ENCODE measurements around the gene LMOD1. TPM values are rescaled to one million over a fixed set of nuclear protein-coding genes. Genes with fewer than 3 reads are reported as not detected.
A peak's percentile ranks its signal among the peaks of the same experiment; 100 is the strongest.

LMOD1 gene
- total RNA-seq, 1 experiment from 2014 or later: not detected

- CTCF ChIA-PET: no interaction called here
- H3K9me3 Mint-ChIP-seq (ENCODE audit: low read depth, unreplicated experiment): no peaks in the 10 kb centered on the region
- H3K27ac Mint-ChIP-seq (ENCODE audit: unreplicated experiment): no peak overlapping the region
- DNase-seq: no peak
- peaks cover 3% of the 10 kb centered on the region for H3K4me1 Mint-ChIP-seq (ENCODE audit: low read depth, unreplicated experiment)
- TF ChIP-seq CTCF (IDR thresholded peaks at IDR 0.05; ENCODE audit: unreplicated experiment): no peak
- H3K36me3 Mint-ChIP-seq (ENCODE audit: insufficient read depth, unreplicated experiment): peaks cover 28% of the 10 kb centered on the region
- no TSS peak for BruUV-seq (replicated peaks)
- H3K27me3 Mint-ChIP-seq (ENCODE audit: unreplicated experiment): peaks cover 14% of the 10 kb centered on the region
- intact Hi-C loops (cut with micrococcal nuclease; ENCODE audit: unreplicated experiment): no loop called here
- no peak overlapping the region for H3K4me3 Mint-ChIP-seq (ENCODE audit: low read depth, unreplicated experiment)
These were observed 55.4 kb downstream of the LMOD1 start for GRCh38 chr1:201890806-201891450.

- H3K36me3 Mint-ChIP-seq (ENCODE audit: insufficient read depth, unreplicated experiment): peaks cover 26% of the 10 kb centered on the region
- BruUV-seq (replicated peaks): no TSS peak
- peaks cover 6% of the 10 kb centered on the region for H3K4me1 Mint-ChIP-seq (ENCODE audit: low read depth, unreplicated experiment)
- H3K9me3 Mint-ChIP-seq (ENCODE audit: low read depth, unreplicated experiment): no peaks in the 10 kb centered on the region
- no peak overlapping the region for H3K27ac Mint-ChIP-seq (ENCODE audit: unreplicated experiment)
- TF ChIP-seq CTCF (IDR thresholded peaks at IDR 0.05; ENCODE audit: unreplicated experiment): no peak
- intact Hi-C loops (cut with micrococcal nuclease; ENCODE audit: unreplicated experiment): no loop called here
- peaks cover 14% of the 10 kb centered on the region for H3K27me3 Mint-ChIP-seq (ENCODE audit: unreplicated experiment)
- CTCF ChIA-PET: no interaction called here
- no peak for DNase-seq
- no peak overlapping the region for H3K4me3 Mint-ChIP-seq (ENCODE audit: low read depth, unreplicated experiment)
These were observed 56.1 kb downstream of the LMOD1 start for GRCh38 chr1:201890223-201890622.

DNA sequence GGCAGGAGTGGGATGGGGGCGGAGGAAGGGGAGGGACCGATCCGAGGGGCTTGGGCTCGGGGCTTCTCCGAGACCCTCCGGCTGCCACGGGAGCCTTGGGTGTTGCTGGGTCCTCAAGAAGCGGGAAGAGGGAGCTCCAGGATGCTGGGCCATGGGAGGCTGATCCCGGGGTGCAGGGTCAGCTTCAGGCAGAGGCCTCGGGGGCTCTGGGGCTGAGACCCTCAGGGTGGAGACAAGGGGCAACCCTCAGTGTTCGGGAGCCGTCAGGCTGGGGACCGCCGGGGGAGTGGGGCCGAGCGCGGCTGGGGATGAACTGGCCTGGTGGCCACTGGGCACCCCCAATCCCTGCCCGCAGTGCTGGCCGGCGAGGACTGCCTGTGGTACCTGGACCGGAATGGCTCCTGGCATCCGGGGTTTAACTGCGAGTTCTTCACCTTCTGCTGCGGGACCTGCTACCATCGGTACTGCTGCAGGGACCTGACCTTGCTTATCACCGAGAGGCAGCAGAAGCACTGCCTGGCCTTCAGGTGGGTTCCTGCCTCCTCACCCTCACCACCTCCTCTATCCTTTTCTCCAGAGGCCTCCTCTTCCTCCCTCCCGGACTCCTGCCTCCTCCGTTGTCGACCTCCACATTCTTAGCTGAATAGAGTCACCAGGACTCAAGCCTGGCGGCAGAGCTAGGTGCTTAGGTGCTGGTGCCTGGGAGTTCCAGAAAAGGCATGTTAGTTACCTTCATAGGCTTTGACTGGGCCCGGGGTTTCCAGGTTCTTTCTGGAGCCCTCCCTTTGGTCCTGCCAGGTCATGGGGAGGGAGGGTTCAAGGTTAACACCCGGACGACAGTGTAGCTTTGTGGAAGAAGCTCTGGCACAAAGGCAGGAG lies 57.0 kb downstream of the LMOD1 start:
- H3K27me3 Mint-ChIP-seq (ENCODE audit: unreplicated experiment): peaks cover 14% of the 10 kb centered on the region
- intact Hi-C loops (cut with micrococcal nuclease; ENCODE audit: unreplicated experiment): no loop called here
- no peak for TF ChIP-seq CTCF (IDR thresholded peaks at IDR 0.05; ENCODE audit: unreplicated experiment)
- H3K36me3 Mint-ChIP-seq (ENCODE audit: insufficient read depth, unreplicated experiment): peaks cover 24% of the 10 kb centered on the region
- H3K27ac Mint-ChIP-seq (ENCODE audit: unreplicated experiment): no peak overlapping the region
- no peaks in the 10 kb centered on the region for H3K9me3 Mint-ChIP-seq (ENCODE audit: low read depth, unreplicated experiment)
- no peak for DNase-seq
- CTCF ChIA-PET: no interaction called here
- BruUV-seq (replicated peaks): no TSS peak
- H3K4me3 Mint-ChIP-seq (ENCODE audit: low read depth, unreplicated experiment): peak overlapping the region; percentile 89
- peaks cover 11% of the 10 kb centered on the region for H3K4me1 Mint-ChIP-seq (ENCODE audit: low read depth, unreplicated experiment)

DNA sequence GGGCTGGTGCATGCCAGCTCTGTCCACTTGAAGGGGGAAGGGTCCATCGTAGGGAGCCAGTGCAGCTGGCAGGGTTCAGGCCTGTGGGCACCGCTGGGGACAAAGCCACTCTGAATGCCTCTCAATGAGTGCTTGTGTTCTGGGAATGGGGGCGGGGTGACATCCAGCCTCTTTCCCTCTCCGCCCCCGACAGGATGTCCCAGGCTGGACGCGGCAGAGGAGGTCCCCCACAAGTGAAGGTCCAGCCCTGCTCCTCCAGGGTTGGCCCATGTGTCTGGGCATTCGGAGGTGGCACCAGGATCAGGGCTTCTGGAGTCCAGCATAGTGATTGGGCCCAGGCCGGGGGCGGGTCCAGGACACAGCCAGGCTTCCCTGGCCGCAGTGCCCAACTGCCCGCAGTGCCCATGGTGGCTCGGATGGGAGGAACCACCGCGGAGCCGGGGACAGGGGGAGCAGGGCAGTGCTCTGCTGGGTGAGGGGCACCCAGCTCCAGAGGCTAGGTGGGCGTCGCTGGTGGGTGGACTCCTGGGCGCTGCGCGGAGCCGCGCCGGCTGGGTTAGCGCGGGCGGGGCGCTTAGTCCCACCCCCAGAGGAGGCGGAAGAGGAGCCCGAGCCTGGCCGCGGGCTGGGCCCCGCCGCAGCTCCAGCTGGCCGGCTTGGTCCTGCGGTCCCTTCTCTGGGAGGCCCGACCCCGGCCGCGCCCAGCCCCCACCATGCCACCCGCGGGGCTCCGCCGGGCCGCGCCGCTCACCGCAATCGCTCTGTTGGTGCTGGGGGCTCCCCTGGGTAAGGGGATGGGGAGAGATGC lies 57.9 kb downstream of the LMOD1 start, which contains the start of gene SHISA4:
TSS of gene SHISA4 (plus strand) at position 617 of the 808 bp plus-strand sequence. CDS start at position 714, 97 bp downstream.
- CTCF ChIA-PET: no interaction called here
- H3K9me3 Mint-ChIP-seq (ENCODE audit: low read depth, unreplicated experiment): no peaks in the 10 kb centered on the region
- peaks cover 24% of the 10 kb centered on the region for H3K36me3 Mint-ChIP-seq (ENCODE audit: insufficient read depth, unreplicated experiment)
- intact Hi-C loops (cut with micrococcal nuclease; ENCODE audit: unreplicated experiment): no loop called here
- no peak for TF ChIP-seq CTCF (IDR thresholded peaks at IDR 0.05; ENCODE audit: unreplicated experiment)
- BruUV-seq (replicated peaks): no TSS peak
- peaks cover 17% of the 10 kb centered on the region for H3K4me1 Mint-ChIP-seq (ENCODE audit: low read depth, unreplicated experiment)
- H3K27me3 Mint-ChIP-seq (ENCODE audit: unreplicated experiment): peaks cover 14% of the 10 kb centered on the region
- H3K27ac Mint-ChIP-seq (ENCODE audit: unreplicated experiment): peak within 1 kb of the TSS; percentile 40
- DNase-seq: peak; percentile 85
- peak within 1 kb of the TSS; percentile 89 for H3K4me3 Mint-ChIP-seq (ENCODE audit: low read depth, unreplicated experiment)

All from Calu3 (cell line).